K562 (cell line): ENCODE measurements around the gene DUS1L. TPM values are rescaled to one million over a fixed set of nuclear protein-coding genes. Genes with fewer than 3 reads are reported as not detected.

Source experiments
- LCOR ChIP-seq: sonication (generic); formaldehyde crosslinking; IDR thresholded peaks from 2 replicates; pipeline ENCODE4 v1.8.0; 2022; ENCODE audit warnings: mild to moderate bottlenecking, missing genetic modification reagents
- MAFF ChIP-seq: IDR thresholded peaks from 2 replicates; pipeline ENCODE4 v1.6.1; 2012; ENCODE audit warnings: low read length, improper control_type of control experiment
- MCM5 ChIP-seq: fragments of 450-650 bp; IDR thresholded peaks from 2 replicates; pipeline ENCODE4 v1.6.1; 2016; ENCODE audit warnings: low read depth
- MLLT1 ChIP-seq, 2 experiments: fragments of 450-650 bp; IDR thresholded peaks; 2 replicates each; pipeline ENCODE4 v1.6.1; 2016
- MTA3 ChIP-seq: fragments of 450-650 bp; formaldehyde crosslinking; IDR thresholded peaks from 2 replicates; pipeline ENCODE4 v1.6.1; 2017; ENCODE audit warnings: mild to moderate bottlenecking, borderline replicate concordance
- PHF20 ChIP-seq: fragments of 450-650 bp; IDR thresholded peaks from 2 replicates; pipeline ENCODE4 v1.6.1; 2018; ENCODE audit not compliant: partially characterized antibody
- SP1 ChIP-seq: sonication (generic); formaldehyde crosslinking; IDR thresholded peaks from 2 replicates; pipeline ENCODE4 v1.8.1; 2022; ENCODE audit warnings: mild to moderate bottlenecking, missing genetic modification reagents
- THRA ChIP-seq: fragments of 450-650 bp; IDR thresholded peaks from 2 replicates; pipeline ENCODE4 v1.6.1; 2017; ENCODE audit warnings: mild to moderate bottlenecking, moderate library complexity
- polyA plus RNA-seq, 8 experiments: library from polyadenylated mRNA; depleted of rRNA in 4 of 8; stranded (reverse) in 5 of 8; unstranded in 3 of 8; fragments of >200 nt; fragmentation: Nextera tagmentation in 2 of 8; fragmentation: Illumina TruSeq in 1 of 8; extraction: Ambion mirVana in 2 of 8; extraction: Trizol in 1 of 8; gene quantifications; 2 replicates each; pipeline versions ENCODE4 v1.2.1 to v1.2.3, GENCODE V29; 2011 to 2014; ENCODE audit warnings: inconsistent platforms in 1 of 8, missing spikeins in 1 of 8
- total RNA-seq, 7 experiments: library from RNA; depleted of rRNA in 6 of 7; stranded (reverse); fragments of >200 nt in 6 of 7; fragmentation: Illumina TruSeq in 2 of 7; extraction: Trizol in 2 of 7; gene quantifications; 2 replicates each; pipeline versions ENCODE4 v1.2.1 to v1.2.3, GENCODE V29; 2011 to 2021; ENCODE audit warnings: low replicate concordance in 1 of 7

Gene DUS1L
- total and polyA plus RNA-seq, 9 of the 15 experiments (the other 6 are each of a cell fraction or from before 2014, with no cell fraction given), result 7.8 to 210 (median 83.9) TPM

GRCh38 chr17:82037889-82038195 is 27.8 kb downstream of the DUS1L start (continued):
- TF ChIP-seq MLLT1 (IDR thresholded peaks at IDR 0.05) (no peak), MAFF (no peak), LCOR (CRISPR knock-in tag) (0 out of 2 replicates have a peak, but pooled peaks have one; percentile 1), THRA (no peak), MCM5 (no peak), SP1 (CRISPR knock-in tag) (0 out of 2 replicates have a peak, but pooled peaks have one; percentile 80), MTA3 (no peak), PHF20 (no peak)
